Measurements from ENCODE around the gene RBM42. TPM values are rescaled to one million over a fixed set of nuclear protein-coding genes. Genes with fewer than 3 reads are reported as not detected.

RBM42 gene
- total and polyA plus RNA-seq, 9 of the 15 experiments (the other 6 are each of a cell fraction or from before 2014, with no cell fraction given) = 5.7 to 149 (median 32.4) TPM

DNA sequence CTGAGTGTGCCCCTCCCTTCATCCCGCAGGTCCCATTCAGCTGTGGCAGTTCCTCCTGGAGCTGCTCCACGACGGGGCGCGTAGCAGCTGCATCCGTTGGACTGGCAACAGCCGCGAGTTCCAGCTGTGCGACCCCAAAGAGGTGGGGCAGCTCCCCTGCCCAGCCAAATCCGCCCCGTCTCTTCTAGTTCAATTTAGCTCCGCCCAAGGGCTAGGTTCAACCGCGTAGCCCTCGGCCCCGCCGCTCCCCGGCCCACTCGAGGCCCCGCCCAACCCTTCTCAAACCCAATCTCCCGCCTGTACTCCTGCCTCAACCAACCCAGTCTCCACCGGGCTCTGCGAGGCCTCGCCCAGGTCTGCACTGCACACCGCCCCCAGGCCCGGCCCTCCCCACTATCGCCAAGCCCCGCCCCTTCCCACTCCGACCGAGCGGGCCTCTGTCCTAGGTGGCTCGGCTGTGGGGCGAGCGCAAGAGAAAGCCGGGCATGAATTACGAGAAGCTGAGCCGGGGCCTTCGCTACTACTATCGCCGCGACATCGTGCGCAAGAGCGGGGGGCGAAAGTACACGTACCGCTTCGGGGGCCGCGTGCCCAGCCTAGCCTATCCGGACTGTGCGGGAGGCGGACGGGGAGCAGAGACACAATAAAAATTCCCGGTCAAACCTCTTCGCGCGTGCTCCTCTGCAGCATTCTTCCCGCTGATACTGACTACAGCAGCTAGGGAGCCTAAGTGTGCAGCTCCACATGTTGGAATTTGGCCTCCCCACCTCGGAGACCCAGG, 15.6 kb downstream of the RBM42 start (continued):
- TF ChIP-seq, protein P1, sequence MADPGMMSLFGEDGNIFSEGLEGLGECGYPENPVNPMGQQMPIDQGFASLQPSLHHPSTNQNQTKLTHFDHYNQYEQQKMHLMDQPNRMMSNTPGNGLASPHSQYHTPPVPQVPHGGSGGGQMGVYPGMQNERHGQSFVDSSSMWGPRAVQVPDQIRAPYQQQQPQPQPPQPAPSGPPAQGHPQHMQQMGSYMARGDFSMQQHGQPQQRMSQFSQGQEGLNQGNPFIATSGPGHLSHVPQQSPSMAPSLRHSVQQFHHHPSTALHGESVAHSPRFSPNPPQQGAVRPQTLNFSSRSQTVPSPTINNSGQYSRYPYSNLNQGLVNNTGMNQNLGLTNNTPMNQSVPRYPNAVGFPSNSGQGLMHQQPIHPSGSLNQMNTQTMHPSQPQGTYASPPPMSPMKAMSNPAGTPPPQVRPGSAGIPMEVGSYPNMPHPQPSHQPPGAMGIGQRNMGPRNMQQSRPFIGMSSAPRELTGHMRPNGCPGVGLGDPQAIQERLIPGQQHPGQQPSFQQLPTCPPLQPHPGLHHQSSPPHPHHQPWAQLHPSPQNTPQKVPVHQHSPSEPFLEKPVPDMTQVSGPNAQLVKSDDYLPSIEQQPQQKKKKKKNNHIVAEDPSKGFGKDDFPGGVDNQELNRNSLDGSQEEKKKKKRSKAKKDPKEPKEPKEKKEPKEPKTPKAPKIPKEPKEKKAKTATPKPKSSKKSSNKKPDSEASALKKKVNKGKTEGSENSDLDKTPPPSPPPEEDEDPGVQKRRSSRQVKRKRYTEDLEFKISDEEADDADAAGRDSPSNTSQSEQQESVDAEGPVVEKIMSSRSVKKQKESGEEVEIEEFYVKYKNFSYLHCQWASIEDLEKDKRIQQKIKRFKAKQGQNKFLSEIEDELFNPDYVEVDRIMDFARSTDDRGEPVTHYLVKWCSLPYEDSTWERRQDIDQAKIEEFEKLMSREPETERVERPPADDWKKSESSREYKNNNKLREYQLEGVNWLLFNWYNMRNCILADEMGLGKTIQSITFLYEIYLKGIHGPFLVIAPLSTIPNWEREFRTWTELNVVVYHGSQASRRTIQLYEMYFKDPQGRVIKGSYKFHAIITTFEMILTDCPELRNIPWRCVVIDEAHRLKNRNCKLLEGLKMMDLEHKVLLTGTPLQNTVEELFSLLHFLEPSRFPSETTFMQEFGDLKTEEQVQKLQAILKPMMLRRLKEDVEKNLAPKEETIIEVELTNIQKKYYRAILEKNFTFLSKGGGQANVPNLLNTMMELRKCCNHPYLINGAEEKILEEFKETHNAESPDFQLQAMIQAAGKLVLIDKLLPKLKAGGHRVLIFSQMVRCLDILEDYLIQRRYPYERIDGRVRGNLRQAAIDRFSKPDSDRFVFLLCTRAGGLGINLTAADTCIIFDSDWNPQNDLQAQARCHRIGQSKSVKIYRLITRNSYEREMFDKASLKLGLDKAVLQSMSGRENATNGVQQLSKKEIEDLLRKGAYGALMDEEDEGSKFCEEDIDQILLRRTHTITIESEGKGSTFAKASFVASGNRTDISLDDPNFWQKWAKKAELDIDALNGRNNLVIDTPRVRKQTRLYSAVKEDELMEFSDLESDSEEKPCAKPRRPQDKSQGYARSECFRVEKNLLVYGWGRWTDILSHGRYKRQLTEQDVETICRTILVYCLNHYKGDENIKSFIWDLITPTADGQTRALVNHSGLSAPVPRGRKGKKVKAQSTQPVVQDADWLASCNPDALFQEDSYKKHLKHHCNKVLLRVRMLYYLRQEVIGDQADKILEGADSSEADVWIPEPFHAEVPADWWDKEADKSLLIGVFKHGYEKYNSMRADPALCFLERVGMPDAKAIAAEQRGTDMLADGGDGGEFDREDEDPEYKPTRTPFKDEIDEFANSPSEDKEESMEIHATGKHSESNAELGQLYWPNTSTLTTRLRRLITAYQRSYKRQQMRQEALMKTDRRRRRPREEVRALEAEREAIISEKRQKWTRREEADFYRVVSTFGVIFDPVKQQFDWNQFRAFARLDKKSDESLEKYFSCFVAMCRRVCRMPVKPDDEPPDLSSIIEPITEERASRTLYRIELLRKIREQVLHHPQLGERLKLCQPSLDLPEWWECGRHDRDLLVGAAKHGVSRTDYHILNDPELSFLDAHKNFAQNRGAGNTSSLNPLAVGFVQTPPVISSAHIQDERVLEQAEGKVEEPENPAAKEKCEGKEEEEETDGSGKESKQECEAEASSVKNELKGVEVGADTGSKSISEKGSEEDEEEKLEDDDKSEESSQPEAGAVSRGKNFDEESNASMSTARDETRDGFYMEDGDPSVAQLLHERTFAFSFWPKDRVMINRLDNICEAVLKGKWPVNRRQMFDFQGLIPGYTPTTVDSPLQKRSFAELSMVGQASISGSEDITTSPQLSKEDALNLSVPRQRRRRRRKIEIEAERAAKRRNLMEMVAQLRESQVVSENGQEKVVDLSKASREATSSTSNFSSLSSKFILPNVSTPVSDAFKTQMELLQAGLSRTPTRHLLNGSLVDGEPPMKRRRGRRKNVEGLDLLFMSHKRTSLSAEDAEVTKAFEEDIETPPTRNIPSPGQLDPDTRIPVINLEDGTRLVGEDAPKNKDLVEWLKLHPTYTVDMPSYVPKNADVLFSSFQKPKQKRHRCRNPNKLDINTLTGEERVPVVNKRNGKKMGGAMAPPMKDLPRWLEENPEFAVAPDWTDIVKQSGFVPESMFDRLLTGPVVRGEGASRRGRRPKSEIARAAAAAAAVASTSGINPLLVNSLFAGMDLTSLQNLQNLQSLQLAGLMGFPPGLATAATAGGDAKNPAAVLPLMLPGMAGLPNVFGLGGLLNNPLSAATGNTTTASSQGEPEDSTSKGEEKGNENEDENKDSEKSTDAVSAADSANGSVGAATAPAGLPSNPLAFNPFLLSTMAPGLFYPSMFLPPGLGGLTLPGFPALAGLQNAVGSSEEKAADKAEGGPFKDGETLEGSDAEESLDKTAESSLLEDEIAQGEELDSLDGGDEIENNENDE (IDR thresholded peaks at IDR 0.05; ENCODE audit: low read depth, low read length) = no peak
- TF ChIP-seq, protein P2, sequence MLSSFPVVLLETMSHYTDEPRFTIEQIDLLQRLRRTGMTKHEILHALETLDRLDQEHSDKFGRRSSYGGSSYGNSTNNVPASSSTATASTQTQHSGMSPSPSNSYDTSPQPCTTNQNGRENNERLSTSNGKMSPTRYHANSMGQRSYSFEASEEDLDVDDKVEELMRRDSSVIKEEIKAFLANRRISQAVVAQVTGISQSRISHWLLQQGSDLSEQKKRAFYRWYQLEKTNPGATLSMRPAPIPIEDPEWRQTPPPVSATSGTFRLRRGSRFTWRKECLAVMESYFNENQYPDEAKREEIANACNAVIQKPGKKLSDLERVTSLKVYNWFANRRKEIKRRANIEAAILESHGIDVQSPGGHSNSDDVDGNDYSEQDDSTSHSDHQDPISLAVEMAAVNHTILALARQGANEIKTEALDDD (IDR thresholded peaks at IDR 0.05) = 0 out of 2 replicates have a peak, but pooled peaks have one; percentile 52
- TF ChIP-seq ZFP1 (CRISPR knock-in tag; IDR thresholded peaks at IDR 0.05) (no peak), POLR2AphosphoS5 (IDR thresholded peaks at IDR 0.05; ENCODE audit: control insufficient read depth, insufficient read depth, low read depth, low read length) (peak; percentile 43; the same call in 1 of the 2 replicates)
- TF ChIP-seq, protein P3, sequence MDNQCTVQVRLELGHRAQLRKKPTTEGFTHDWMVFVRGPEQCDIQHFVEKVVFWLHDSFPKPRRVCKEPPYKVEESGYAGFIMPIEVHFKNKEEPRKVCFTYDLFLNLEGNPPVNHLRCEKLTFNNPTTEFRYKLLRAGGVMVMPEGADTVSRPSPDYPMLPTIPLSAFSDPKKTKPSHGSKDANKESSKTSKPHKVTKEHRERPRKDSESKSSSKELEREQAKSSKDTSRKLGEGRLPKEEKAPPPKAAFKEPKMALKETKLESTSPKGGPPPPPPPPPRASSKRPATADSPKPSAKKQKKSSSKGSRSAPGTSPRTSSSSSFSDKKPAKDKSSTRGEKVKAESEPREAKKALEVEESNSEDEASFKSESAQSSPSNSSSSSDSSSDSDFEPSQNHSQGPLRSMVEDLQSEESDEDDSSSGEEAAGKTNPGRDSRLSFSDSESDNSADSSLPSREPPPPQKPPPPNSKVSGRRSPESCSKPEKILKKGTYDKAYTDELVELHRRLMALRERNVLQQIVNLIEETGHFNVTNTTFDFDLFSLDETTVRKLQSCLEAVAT (IDR thresholded peaks at IDR 0.05) = no peak
- TF ChIP-seq, protein P4, sequence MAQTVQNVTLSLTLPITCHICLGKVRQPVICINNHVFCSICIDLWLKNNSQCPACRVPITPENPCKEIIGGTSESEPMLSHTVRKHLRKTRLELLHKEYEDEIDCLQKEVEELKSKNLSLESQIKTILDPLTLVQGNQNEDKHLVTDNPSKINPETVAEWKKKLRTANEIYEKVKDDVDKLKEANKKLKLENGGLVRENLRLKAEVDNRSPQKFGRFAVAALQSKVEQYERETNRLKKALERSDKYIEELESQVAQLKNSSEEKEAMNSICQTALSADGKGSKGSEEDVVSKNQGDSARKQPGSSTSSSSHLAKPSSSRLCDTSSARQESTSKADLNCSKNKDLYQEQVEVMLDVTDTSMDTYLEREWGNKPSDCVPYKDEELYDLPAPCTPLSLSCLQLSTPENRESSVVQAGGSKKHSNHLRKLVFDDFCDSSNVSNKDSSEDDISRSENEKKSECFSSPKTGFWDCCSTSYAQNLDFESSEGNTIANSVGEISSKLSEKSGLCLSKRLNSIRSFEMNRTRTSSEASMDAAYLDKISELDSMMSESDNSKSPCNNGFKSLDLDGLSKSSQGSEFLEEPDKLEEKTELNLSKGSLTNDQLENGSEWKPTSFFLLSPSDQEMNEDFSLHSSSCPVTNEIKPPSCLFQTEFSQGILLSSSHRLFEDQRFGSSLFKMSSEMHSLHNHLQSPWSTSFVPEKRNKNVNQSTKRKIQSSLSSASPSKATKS (CRISPR knock-in tag; IDR thresholded peaks at IDR 0.05) = no peak

Measured in K562 (cell line).